PFSK-1 (cell line): ENCODE results near the gene ZNF460.

Experiments
- POLR2AphosphoS5 ChIP-seq: IDR thresholded peaks from 2 replicates; pipeline ENCODE4 v1.6.1; 2012; ENCODE audit warnings: low read depth, mild to moderate bottlenecking, control low read depth, low read length, moderate library complexity
- REST ChIP-seq, 2 experiments: IDR thresholded peaks; 2 replicates each; pipeline versions ENCODE4 v1.6.1 to v1.8.0; 2011 to 2012; ENCODE audit warnings: low read depth in 2 of 2, low read length in 2 of 2, control low read depth in 1 of 2, inconsistent platforms in 1 of 2, mild to moderate bottlenecking in 1 of 2, moderate library complexity in 1 of 2; ENCODE audit not compliant: insufficient read depth in 1 of 2
- SIN3A ChIP-seq: IDR thresholded peaks from 2 replicates; pipeline ENCODE4 v1.6.1; 2012; ENCODE audit warnings: mild to moderate bottlenecking, low read length, moderate library complexity, borderline replicate concordance; ENCODE audit not compliant: insufficient read depth
- TAF1 ChIP-seq: IDR thresholded peaks from 2 replicates; pipeline ENCODE4 v1.6.1; 2012; ENCODE audit warnings: low read length, control low read depth, borderline replicate concordance; ENCODE audit not compliant: insufficient read depth

- TF ChIP-seq SIN3A = no peak
- no peak for TF ChIP-seq POLR2AphosphoS5
- no peak for TF ChIP-seq TAF1
- TF ChIP-seq REST (IDR thresholded peaks at IDR 0.05; ENCODE audit: insufficient read depth in 1 of 2, low read depth in 2 of 2, low read length in 2 of 2) = no peak
These were observed 31.0 kb upstream of the ZNF460 start for GRCh38 chr19:57249329-57249728.
